GM18861 (cell line): ENCODE measurements around the gene SRRD.
"Not testable (repeated sequence)": the region's sequence is repeated elsewhere in the genome, so short reads cannot be mapped to it uniquely, and the experiment has no call there.

Experiments
- ATAC-seq: cut with Tn5 transposase; IDR thresholded peaks from one replicate; pipeline ENCODE4 v1.9.1; 2021; ENCODE audit not compliant: unreplicated experiment

SRRD gene

GRCh38 chr22:26483439-26484359 lies at the start of gene SRRD, which contains the start of gene HPS4:
Gene SRRD (plus strand): TSS chr22:26483877. CDS start chr22:26483891, 14 bp downstream.
Gene HPS4 (minus strand): TSS chr22:26483783. CDS start chr22:26481762, 2,021 bp downstream.
- ATAC-seq, result peak; percentile 46

- ATAC-seq, result no peak
Measured at GRCh38 chr22:26435327-26436093, 48.2 kb upstream of the SRRD start.

GRCh38 chr22:26436903-26437515 lies 46.7 kb upstream of the SRRD start:
- no peak for ATAC-seq

GRCh38 chr22:26437694-26438392 lies 45.8 kb upstream of the SRRD start:
- ATAC-seq, result no peak

GRCh38 chr22:26438776-26439175 lies 44.9 kb upstream of the SRRD start:
- ATAC-seq, result not testable (repeated sequence)

- ATAC-seq, result no peak
Measured at GRCh38 chr22:26439559-26439958, 44.1 kb upstream of the SRRD start.

- no peak for ATAC-seq
Measured at GRCh38 chr22:26442086-26442756, 41.5 kb upstream of the SRRD start.

GRCh38 chr22:26443901-26444690 lies 39.6 kb upstream of the SRRD start:
- ATAC-seq, result no peak

GRCh38 chr22:26444777-26445176 lies 38.9 kb upstream of the SRRD start:
- no peak for ATAC-seq

GRCh38 chr22:26445577-26446275 lies 38.0 kb upstream of the SRRD start:
- no peak for ATAC-seq

- no peak for ATAC-seq
Measured at GRCh38 chr22:26446808-26447515, 36.7 kb upstream of the SRRD start.

- no peak for ATAC-seq
Measured at GRCh38 chr22:26447584-26448329, 35.9 kb upstream of the SRRD start.

- no peak for ATAC-seq
Measured at GRCh38 chr22:26448334-26448733, 35.3 kb upstream of the SRRD start.

- ATAC-seq, result no peak
Measured at GRCh38 chr22:26448941-26449340, 34.7 kb upstream of the SRRD start.

- no peak for ATAC-seq
Measured at GRCh38 chr22:26450453-26451185, 33.1 kb upstream of the SRRD start.

- ATAC-seq, result no peak
Measured at GRCh38 chr22:26452236-26453016, 31.3 kb upstream of the SRRD start.
